Uterus (tissue), 4 donors: ENCODE results near the gene CRPPA. TPM values are rescaled to one million over a fixed set of nuclear protein-coding genes. Genes with fewer than 3 reads are reported as not detected.

Source experiments
- DNase-seq, 2 donors: peaks; one replicate each; pipeline ENCODE4 v3.0.0-alpha.2; 2019 to 2020
- H3K27ac ChIP-seq, 2 donors: fragments of 200-600 bp; sonication (generic); 1 replicate in 1 of 2; 2 replicates in 1 of 2; pipeline ENCODE4 v1.5.1; 2016 to 2018
- H3K27me3 ChIP-seq, 2 donors: fragments of 200-600 bp; sonication (generic); one replicate each; pipeline ENCODE4 v1.5.1; 2018 to 2019; ENCODE audit warnings: control low read depth in 1 of 2
- H3K36me3 ChIP-seq, 2 donors: fragments of 200-600 bp; sonication (generic); one replicate each; pipeline ENCODE4 v1.5.1; 2019; ENCODE audit warnings: control low read depth in 1 of 2
- H3K4me1 ChIP-seq, 2 donors: fragments of 200-600 bp; sonication (generic); one replicate each; pipeline ENCODE4 v1.5.1; 2018 to 2019; ENCODE audit warnings: control low read depth in 1 of 2
- H3K4me3 ChIP-seq, 2 donors: fragments of 200-600 bp; sonication (generic); 1 replicate in 1 of 2; 2 replicates in 1 of 2; pipeline ENCODE4 v1.5.1; 2018 to 2019; ENCODE audit warnings: mild to moderate bottlenecking in 1 of 2
- H3K9me3 ChIP-seq, 2 donors: fragments of 200-600 bp; sonication (generic); one replicate each; pipeline ENCODE4 v1.5.1; 2019; ENCODE audit warnings: control low read depth in 1 of 2
- CTCF ChIP-seq, 4 experiments: fragments of 200-600 bp in 2 of 4; fragments of 450-650 bp in 2 of 4; sonication (generic) in 2 of 4; IDR thresholded peaks; one replicate each; pipeline ENCODE4 v1.5.1; 2016 to 2019; ENCODE audit warnings: antibody characterized with exemption in 4 of 4, mild to moderate bottlenecking in 2 of 4, moderate library complexity in 1 of 4
- POLR2A ChIP-seq, 2 donors: fragments of 450-650 bp; IDR thresholded peaks; one replicate each; pipeline ENCODE4 v1.6.1; 2016; ENCODE audit warnings: antibody characterized with exemption in 2 of 2, mild to moderate bottlenecking in 1 of 2, moderate library complexity in 1 of 2
- intact Hi-C: fragments of 100-400 bp; cut with DNase I; formaldehyde crosslinking; loops from one replicate; pipeline ENCODE4 v1.15.1; 2023; ENCODE audit warnings: low total_unique reads
- total RNA-seq, 4 donors: library from RNA; depleted of rRNA in 3 of 4; stranded (reverse); fragments of >200 nt in 3 of 4; gene quantifications; one replicate each; pipeline versions ENCODE4 v1.1.0 to v1.2.4, GENCODE V29; 2014 to 2023
- donor health status: DM: yes; HTN: yes; CAD: no.

CRPPA gene
- total RNA-seq, 4 donors from 2014 or later: 0.29 to 8.6 (median 3.5) TPM

GRCh38 chr7:16419859-16420258 is 1.5 kb downstream of the CRPPA start:
- Histone ChIP-seq H3K4me3 (peak overlapping the region in 1 of 2 donors; percentile 44), H3K27me3 (no peaks in the 10 kb centered on the region), H3K4me1 (no peaks in the 10 kb centered on the region), H3K36me3 (no peaks in the 10 kb centered on the region), H3K27ac (peak overlapping the region; percentile 95 to 99), H3K9me3 (no peaks in the 10 kb centered on the region)
- TF ChIP-seq POLR2A (IDR thresholded peaks at IDR 0.05) (no peak), CTCF (IDR thresholded peaks at IDR 0.05) (no peak)
- no peak for DNase-seq
- intact Hi-C loops: no loop called here

- Histone ChIP-seq H3K36me3 (no peaks in the 10 kb centered on the region), H3K27me3 (no peaks in the 10 kb centered on the region), H3K27ac (no peak overlapping the region), H3K4me3 (no peak overlapping the region), H3K9me3 (no peaks in the 10 kb centered on the region), H3K4me1 (no peaks in the 10 kb centered on the region)
- no peak for DNase-seq
- intact Hi-C loops: no loop called here
- TF ChIP-seq POLR2A (IDR thresholded peaks at IDR 0.05): no peak
- TF ChIP-seq CTCF (IDR thresholded peaks at IDR 0.05): no peak
Measured at GRCh38 chr7:16419126-16419525, 2.2 kb downstream of the CRPPA start.

- no peak for DNase-seq
- intact Hi-C loops: no loop called here
- Histone ChIP-seq H3K27me3 (no peaks in the 10 kb centered on the region), H3K27ac (no peak overlapping the region), H3K9me3 (no peaks in the 10 kb centered on the region), H3K4me1 (no peaks in the 10 kb centered on the region), H3K36me3 (no peaks in the 10 kb centered on the region), H3K4me3 (no peak overlapping the region)
- TF ChIP-seq CTCF (IDR thresholded peaks at IDR 0.05) (no peak), POLR2A (IDR thresholded peaks at IDR 0.05) (no peak)
Measured at GRCh38 chr7:16417906-16418305, 3.4 kb downstream of the CRPPA start.

- intact Hi-C loops: no loop called here
- Histone ChIP-seq H3K27me3 (no peaks in the 10 kb centered on the region), H3K36me3 (no peaks in the 10 kb centered on the region), H3K4me1 (no peaks in the 10 kb centered on the region), H3K9me3 (no peaks in the 10 kb centered on the region), H3K4me3 (no peak overlapping the region), H3K27ac (no peak overlapping the region)
- no peak for DNase-seq
- TF ChIP-seq CTCF (IDR thresholded peaks at IDR 0.05) (no peak), POLR2A (IDR thresholded peaks at IDR 0.05) (no peak)
Measured at GRCh38 chr7:16416289-16417282, 4.8 kb downstream of the CRPPA start.
